Lung (tissue), 12 donors: Measurements from ENCODE around the gene SLC16A3. TPM values are rescaled to one million over a fixed set of nuclear protein-coding genes. Genes with fewer than 3 reads are reported as not detected.
"Not testable (repeated sequence)": the region's sequence is repeated elsewhere in the genome, so short reads cannot be mapped to it uniquely, and the experiment has no call there.

Source experiments
- ATAC-seq: fragments of 200-7000 bp; cut with Tn5 transposase; one replicate; pipeline ENCODE4 v1.9.1; 2020; ENCODE audit warnings: moderate number of reproducible peaks; ENCODE audit not compliant: insufficient read depth, low FRiP score
- DNase-seq, 3 donors: peaks; one replicate each; pipeline ENCODE4 v3.0.0-alpha.2; 2013 to 2017
- H3K27ac ChIP-seq, 2 donors: one replicate each; pipeline ENCODE4 v1.5.1; 2013; ENCODE audit warnings: mild to moderate bottlenecking in 2 of 2, moderate library complexity in 2 of 2, control low read depth in 1 of 2, inconsistent platforms in 1 of 2, low read depth in 1 of 2, low read length in 1 of 2
- H3K27me3 ChIP-seq, 3 donors: one replicate each; pipeline ENCODE4 v1.5.1; 2013; ENCODE audit warnings: low read length in 2 of 3; ENCODE audit not compliant: control insufficient read depth in 3 of 3, insufficient read depth in 3 of 3
- H3K36me3 ChIP-seq, 4 donors: one replicate each; pipeline ENCODE4 v1.5.1; 2013; ENCODE audit warnings: low read length in 4 of 4, mild to moderate bottlenecking in 1 of 4, moderate library complexity in 1 of 4; ENCODE audit not compliant: control insufficient read depth in 4 of 4, insufficient read depth in 4 of 4
- H3K4me1 ChIP-seq, 5 donors: one replicate each; pipeline ENCODE4 v1.5.1; 2013; ENCODE audit warnings: low read length in 5 of 5, mild to moderate bottlenecking in 2 of 5, moderate library complexity in 1 of 5; ENCODE audit not compliant: control insufficient read depth in 5 of 5, insufficient read depth in 5 of 5
- H3K4me3 ChIP-seq: one replicate; pipeline ENCODE4 v1.5.1; 2013; ENCODE audit warnings: mild to moderate bottlenecking, control low read depth, moderate library complexity
- H3K9ac ChIP-seq, 2 donors: one replicate each; pipeline ENCODE4 v1.5.1; 2013; ENCODE audit warnings: low read length in 2 of 2, control low read depth in 1 of 2; ENCODE audit not compliant: insufficient read depth in 1 of 2
- H3K9me3 ChIP-seq, 4 donors: one replicate each; pipeline ENCODE4 v1.5.1; 2013; ENCODE audit warnings: low read length in 3 of 4, mild to moderate bottlenecking in 1 of 4, moderate library complexity in 1 of 4; ENCODE audit not compliant: control insufficient read depth in 4 of 4, insufficient read depth in 3 of 4
- CTCF ChIP-seq: IDR thresholded peaks from 2 replicates; pipeline ENCODE4 v1.5.1; 2012; ENCODE audit warnings: mild to moderate bottlenecking; ENCODE audit errors: control extremely low read depth, extremely low read depth
- WGBS, 2 donors: extraction: QIAGEN DNeasy Blood & Tissue Kit; methylation state at CpG; one replicate each; pipeline ENCODE4 v1.1.7; 2013; 5-methylcytosine and 5-hydroxymethylcytosine counted together
- polyA plus RNA-seq, 2 donors: library from polyadenylated mRNA; stranded (reverse); fragments of 200-250 nt; gene quantifications; one replicate each; pipeline ENCODE4 v1.2.1, GENCODE V29; 2013
- total RNA-seq, 2 donors: library from RNA; depleted of rRNA in 1 of 2; stranded (reverse); fragments of >200 nt in 1 of 2; gene quantifications; one replicate each; pipeline ENCODE4 v1.2.1, GENCODE V29; 2014 to 2021
- donor health status: control.
- donor health status: control.
- donor health status: Bipolar disorder and iron deficiency.
- donor health status: healthy.
- donor health status: DM: yes; HTN: yes; CAD: no.

The SLC16A3 gene
- total and polyA plus RNA-seq, 4 donors, result 31.0 to 309 (median 93.4) TPM

DNA sequence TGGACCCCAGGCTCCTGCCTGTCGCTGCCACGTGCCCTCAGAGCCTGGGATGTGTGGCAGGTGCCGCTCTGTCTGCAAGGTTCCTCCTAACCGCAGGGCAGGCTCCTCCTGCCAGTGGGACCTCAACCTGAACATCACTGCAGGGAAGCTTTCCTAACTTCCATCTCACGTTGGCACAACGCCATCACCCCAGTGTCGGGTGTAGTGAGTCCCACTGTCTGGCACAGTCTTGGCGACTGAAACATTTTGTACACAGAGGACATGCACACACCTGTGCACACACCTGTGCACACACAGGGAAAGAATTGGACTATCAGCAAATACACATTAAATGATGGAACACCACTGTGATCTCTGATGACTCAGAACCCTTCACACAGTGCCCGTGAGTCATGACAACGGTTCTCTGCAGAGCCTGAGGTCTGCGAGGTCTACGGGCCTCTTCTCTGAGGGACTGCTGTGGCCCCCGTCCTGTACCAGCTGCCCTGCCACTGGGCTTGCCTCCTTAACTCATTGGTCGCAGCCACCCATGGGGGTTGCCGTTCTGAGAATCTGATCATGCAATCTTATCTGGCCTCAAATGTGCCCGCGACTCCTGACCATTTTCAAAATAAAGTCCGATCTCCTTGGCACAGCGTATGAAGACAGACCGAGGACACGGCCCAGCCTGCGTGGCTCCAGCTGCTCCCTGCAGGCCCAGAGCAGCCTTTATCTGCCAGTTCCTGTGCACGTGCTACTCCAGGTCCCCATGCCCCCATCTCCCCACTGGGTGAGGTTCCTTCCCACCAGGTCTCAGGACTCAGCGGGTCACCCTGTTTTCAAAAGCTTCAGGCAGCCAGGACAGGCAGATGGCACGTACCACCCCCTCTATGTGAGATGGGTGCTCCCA is 23.8 kb upstream of the SLC16A3 start:
- DNase-seq (no peak), ATAC-seq (no peak)
- Histone ChIP-seq H3K36me3 (peaks cover 0 to 9% (median 5%) of the 10 kb centered on the region in 4 donors), H3K4me1 (peaks cover 0 to 4% (median 0%) of the 10 kb centered on the region in 5 donors), H3K9me3 (no peaks in the 10 kb centered on the region), H3K9ac (no peak overlapping the region), H3K4me3 (no peak overlapping the region), H3K27me3 (no peaks in the 10 kb centered on the region), H3K27ac (no peak overlapping the region)
- no peak for TF ChIP-seq CTCF
- 72 to 75% methylated on average over 25 of the region's 25 CpGs for WGBS, 2 donors

DNA sequence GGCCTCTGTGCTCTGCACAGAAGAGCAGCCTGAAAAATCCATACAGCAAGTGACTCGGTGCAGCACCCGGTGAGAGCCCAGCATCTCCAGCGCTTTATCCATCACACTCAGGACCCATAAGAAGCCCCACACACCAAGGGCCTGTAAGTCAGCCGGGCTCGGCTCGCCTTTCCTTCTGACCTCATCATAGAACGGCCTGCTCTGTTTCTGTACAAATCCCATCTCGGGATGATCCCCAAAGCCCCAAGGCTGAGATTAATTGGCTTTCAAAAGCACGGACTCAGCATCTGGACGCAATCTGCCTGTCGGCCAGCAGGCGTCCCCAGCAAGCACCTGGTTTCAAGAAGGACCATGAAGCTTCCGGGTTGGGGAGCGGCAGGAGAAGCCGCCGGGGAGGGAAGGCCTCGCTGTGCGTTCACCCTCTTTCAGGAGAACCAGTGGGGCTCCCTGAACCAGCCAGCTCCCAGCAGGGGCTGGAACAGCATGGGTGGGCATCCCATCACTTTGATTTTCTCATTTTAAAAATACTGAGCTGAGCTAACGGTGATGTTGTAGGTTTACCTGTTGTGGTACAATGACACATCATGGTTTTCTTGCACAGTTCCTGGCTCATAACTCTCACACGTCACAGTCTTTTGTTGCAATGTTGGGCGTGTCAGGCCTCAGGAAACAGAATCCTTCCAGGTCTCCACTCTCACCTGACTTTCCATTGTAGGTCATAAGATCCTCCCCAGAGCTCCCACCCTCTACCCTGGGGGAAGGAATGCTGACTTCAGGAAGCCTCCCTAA is 22.9 kb upstream of the SLC16A3 start:
- peak; percentile 64 for TF ChIP-seq CTCF
- Histone ChIP-seq H3K27ac (peak overlapping the region; percentile 14 to 85), H3K36me3 (peaks cover 0 to 7% (median 3%) of the 10 kb centered on the region in 4 donors), H3K9ac (no peak overlapping the region), H3K9me3 (no peaks in the 10 kb centered on the region), H3K4me1 (peaks cover 0 to 4% (median 0%) of the 10 kb centered on the region in 5 donors), H3K27me3 (no peaks in the 10 kb centered on the region), H3K4me3 (no peak overlapping the region)
- peak; percentile 71 to 76 (median 73) for DNase-seq
- 16 to 19% methylated on average over 21 of the region's 21 CpGs for WGBS, 2 donors
- ATAC-seq, result peak; percentile 84

GRCh38 chr17:82210655-82211054 is 18.2 kb upstream of the SLC16A3 start:
- WGBS, 2 donors, result 94 to 96% methylated on average over 11 of the region's 11 CpGs
- H3K27me3 ChIP-seq, H3K4me3 ChIP-seq, H3K27ac ChIP-seq, DNase-seq, ATAC-seq, H3K9me3 ChIP-seq, H3K36me3 ChIP-seq, H3K9ac ChIP-seq: not testable (repeated sequence)
- peaks cover 0 to 14% (median 5%) of the 10 kb centered on the region in 5 donors for H3K4me1 ChIP-seq
